ENCODE measurements around the gene PCDH19.

DNA sequence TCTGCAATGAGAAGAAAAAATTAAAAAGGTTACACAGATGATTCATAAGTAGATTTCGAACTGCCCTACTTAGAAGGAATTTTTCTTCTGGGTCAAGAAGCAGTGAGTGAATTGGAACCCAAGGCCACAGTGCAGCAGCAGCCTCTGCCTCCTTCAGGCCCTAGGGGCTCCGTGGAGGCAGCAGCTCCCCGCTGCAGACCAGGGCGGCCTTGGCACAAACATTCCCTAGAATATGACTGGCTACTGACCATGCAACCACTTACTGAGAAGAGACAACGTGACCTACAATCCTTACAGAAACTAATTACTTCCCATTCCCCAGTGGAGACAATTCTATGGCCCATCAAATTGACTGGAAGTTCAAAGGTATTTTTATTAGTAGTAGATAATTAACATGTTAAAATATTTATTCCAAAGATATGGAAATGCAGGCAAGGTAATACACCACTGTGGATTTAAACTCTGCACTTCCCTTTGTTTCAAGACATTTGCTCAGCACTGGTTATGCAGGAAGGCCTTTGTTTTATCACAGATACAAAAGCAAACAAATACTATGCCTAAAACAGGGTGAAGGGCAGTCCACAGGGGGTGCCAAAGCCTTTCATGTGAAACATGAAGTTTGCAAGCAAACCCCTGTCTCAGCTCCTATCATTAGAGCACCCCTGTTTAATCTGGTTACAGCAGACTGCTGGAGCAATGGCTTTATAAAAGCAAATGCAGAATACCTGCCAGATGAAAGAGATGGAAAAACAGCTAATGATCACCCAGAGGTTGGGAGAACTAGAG is 59.2 kb downstream of the PCDH19 start:
- TF ChIP-seq, protein P1, sequence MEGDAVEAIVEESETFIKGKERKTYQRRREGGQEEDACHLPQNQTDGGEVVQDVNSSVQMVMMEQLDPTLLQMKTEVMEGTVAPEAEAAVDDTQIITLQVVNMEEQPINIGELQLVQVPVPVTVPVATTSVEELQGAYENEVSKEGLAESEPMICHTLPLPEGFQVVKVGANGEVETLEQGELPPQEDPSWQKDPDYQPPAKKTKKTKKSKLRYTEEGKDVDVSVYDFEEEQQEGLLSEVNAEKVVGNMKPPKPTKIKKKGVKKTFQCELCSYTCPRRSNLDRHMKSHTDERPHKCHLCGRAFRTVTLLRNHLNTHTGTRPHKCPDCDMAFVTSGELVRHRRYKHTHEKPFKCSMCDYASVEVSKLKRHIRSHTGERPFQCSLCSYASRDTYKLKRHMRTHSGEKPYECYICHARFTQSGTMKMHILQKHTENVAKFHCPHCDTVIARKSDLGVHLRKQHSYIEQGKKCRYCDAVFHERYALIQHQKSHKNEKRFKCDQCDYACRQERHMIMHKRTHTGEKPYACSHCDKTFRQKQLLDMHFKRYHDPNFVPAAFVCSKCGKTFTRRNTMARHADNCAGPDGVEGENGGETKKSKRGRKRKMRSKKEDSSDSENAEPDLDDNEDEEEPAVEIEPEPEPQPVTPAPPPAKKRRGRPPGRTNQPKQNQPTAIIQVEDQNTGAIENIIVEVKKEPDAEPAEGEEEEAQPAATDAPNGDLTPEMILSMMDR (IDR thresholded peaks at IDR 0.05) = no peak
- TF ChIP-seq POLR2A (IDR thresholded peaks at IDR 0.05) = no peak
